ENCODE results near the gene INHBE. TPM values are rescaled to one million over a fixed set of nuclear protein-coding genes. Genes with fewer than 3 reads are reported as not detected.
A peak's percentile ranks its signal among the peaks of the same experiment; 100 is the strongest.

INHBE gene
- total and polyA plus RNA-seq, 2 of the 8 experiments (the other 6 are each of a cell fraction or from before 2014, with no cell fraction given), result 10.2 to 18.8 TPM

GRCh38 chr12:57487597-57488401, 32.7 kb downstream of the INHBE start, which contains the start of gene MARS1 (continued):
- TF ChIP-seq POU5F1 (IDR thresholded peaks at IDR 0.05; ENCODE audit: low read depth, low read length) (no peak), TEAD4 (IDR thresholded peaks at IDR 0.05; ENCODE audit: low read depth, low read length) (no peak), JUND (IDR thresholded peaks at IDR 0.05; ENCODE audit: low read length) (peak; percentile 63; the same call in 1 of the 2 replicates), SP4 (IDR thresholded peaks at IDR 0.05; ENCODE audit: low read length) (no peak), SP2 (IDR thresholded peaks at IDR 0.05; ENCODE audit: low read length) (peak; percentile 87), CTCF (IDR thresholded peaks at IDR 0.05; ENCODE audit: control extremely low read depth in 1 of 3, insufficient read depth in 1 of 3, low read depth in 1 of 3, low read length in 3 of 3) (peak; percentile 40 to 61 (median 41)), CBX8 (IDR thresholded peaks at IDR 0.05; ENCODE audit: borderline replicate concordance, low read depth, low read length) (no peak), BRCA1 (IDR thresholded peaks at IDR 0.05; ENCODE audit: low read depth, low read length) (no peak), POLR2AphosphoS5 (IDR thresholded peaks at IDR 0.05; ENCODE audit: low read depth, low read length) (peak; percentile 97), YY1 (IDR thresholded peaks at IDR 0.05; ENCODE audit: low read depth, low read length) (peak; percentile 80; the same call in 1 of the 2 replicates), POLR2A (IDR thresholded peaks at IDR 0.05; ENCODE audit: control extremely low read depth in 1 of 2, low read depth in 2 of 2, low read length in 2 of 2) (peak; percentile 77 to 97), SIX5 (IDR thresholded peaks at IDR 0.05; ENCODE audit: low read depth, low read length) (peak; percentile 87), TAF1 (IDR thresholded peaks at IDR 0.05; ENCODE audit: low read depth, low read length) (peak; percentile 93), BCL11A (IDR thresholded peaks at IDR 0.05; ENCODE audit: low read depth in 2 of 2, low read length in 2 of 2) (no peak), ASH2L (IDR thresholded peaks at IDR 0.05; ENCODE audit: low read length) (peak; percentile 83), HDAC2 (IDR thresholded peaks at IDR 0.05; ENCODE audit: borderline replicate concordance in 1 of 2, low read depth in 2 of 2, low read length in 2 of 2) (no peak), GABPA (IDR thresholded peaks at IDR 0.05; ENCODE audit: borderline replicate concordance, insufficient read depth, low read length) (peak; percentile 69; the same call in 1 of the 2 replicates), SRF (IDR thresholded peaks at IDR 0.05; ENCODE audit: low read depth, low read length) (no peak), RFX5 (IDR thresholded peaks at IDR 0.05; ENCODE audit: borderline replicate concordance, low read depth, low read length) (no peak), CTBP2 (IDR thresholded peaks at IDR 0.05; ENCODE audit: borderline replicate concordance, insufficient read depth, insufficient read length, low read length) (no peak), ATF3 (IDR thresholded peaks at IDR 0.05; ENCODE audit: insufficient read depth, low read depth, low read length) (peak; percentile 86), MAFK (IDR thresholded peaks at IDR 0.05; ENCODE audit: low read depth, low read length) (no peak)
